GM19238 (cell line): ENCODE results near the gene CDC42BPA.

Experiments
- DNase-seq: peaks from one replicate; pipeline ENCODE4 v3.0.0; 2011; ENCODE audit warnings: low spot score; ENCODE audit not compliant: insufficient read length

The CDC42BPA gene

GRCh38 chr1:226995365-226996332 is 322.6 kb downstream of the CDC42BPA start:
- DNase-seq = peak; percentile 36

GRCh38 chr1:226994586-226995364 is 323.5 kb downstream of the CDC42BPA start:
- DNase-seq = no peak

- DNase-seq = no peak
Measured at GRCh38 chr1:226993814-226994585, 324.3 kb downstream of the CDC42BPA start.

- no peak for DNase-seq
Measured at GRCh38 chr1:226991920-226992319, 326.4 kb downstream of the CDC42BPA start.

- peak; percentile 53 for DNase-seq
Measured at GRCh38 chr1:226990133-226990716, 328.1 kb downstream of the CDC42BPA start.

GRCh38 chr1:226989085-226989920 is 329.0 kb downstream of the CDC42BPA start:
- no peak for DNase-seq

GRCh38 chr1:226988334-226988666 is 330.0 kb downstream of the CDC42BPA start:
- DNase-seq = no peak

GRCh38 chr1:226987623-226988333 is 330.5 kb downstream of the CDC42BPA start:
- DNase-seq = no peak

GRCh38 chr1:226987179-226987536 is 331.1 kb downstream of the CDC42BPA start:
- no peak for DNase-seq

GRCh38 chr1:226986496-226987178 is 331.7 kb downstream of the CDC42BPA start:
- DNase-seq = no peak

- no peak for DNase-seq
Measured at GRCh38 chr1:226985839-226986463, 332.3 kb downstream of the CDC42BPA start.

GRCh38 chr1:226985239-226985838 is 333.0 kb downstream of the CDC42BPA start:
- no peak for DNase-seq

GRCh38 chr1:226984521-226985238 is 333.6 kb downstream of the CDC42BPA start:
- DNase-seq = no peak

GRCh38 chr1:226983992-226984364 is 334.3 kb downstream of the CDC42BPA start:
- no peak for DNase-seq

- DNase-seq = no peak
Measured at GRCh38 chr1:226983247-226983991, 334.9 kb downstream of the CDC42BPA start.

GRCh38 chr1:226982451-226983177 is 335.7 kb downstream of the CDC42BPA start:
- DNase-seq = no peak
